Tibial nerve (tissue), 4 donors: Measurements from ENCODE around the gene SMIM17. TPM values are rescaled to one million over a fixed set of nuclear protein-coding genes. Genes with fewer than 3 reads are reported as not detected.
A peak's percentile ranks its signal among the peaks of the same experiment; 100 is the strongest.
"Not testable (repeated sequence)": the region's sequence is repeated elsewhere in the genome, so short reads cannot be mapped to it uniquely, and the experiment has no call there.

Experiments used
- DNase-seq, 2 donors: peaks; one replicate each; pipeline ENCODE4 v3.0.0-alpha.2; 2019; ENCODE audit warnings: low spot score in 2 of 2
- H3K27ac ChIP-seq, 4 donors: fragments of 200-600 bp; sonication (generic) in 3 of 4; one replicate each; pipeline ENCODE4 v1.5.1; 2017 to 2019; ENCODE audit warnings: mild to moderate bottlenecking in 1 of 4
- H3K27me3 ChIP-seq, 2 donors: fragments of 200-600 bp; sonication (generic) in 1 of 2; one replicate each; pipeline versions ENCODE4 v1.5.1 to v1.6.0; 2017 to 2019
- H3K36me3 ChIP-seq, 3 donors: fragments of 200-600 bp; sonication (generic); one replicate each; pipeline ENCODE4 v1.5.1; 2018 to 2019
- H3K4me1 ChIP-seq, 4 donors: fragments of 200-600 bp; sonication (generic) in 3 of 4; one replicate each; pipeline ENCODE4 v1.5.1; 2017 to 2019
- H3K4me3 ChIP-seq, 4 donors: fragments of 200-600 bp; sonication (generic) in 3 of 4; one replicate each; pipeline ENCODE4 v1.5.1; 2017 to 2019; ENCODE audit warnings: mild to moderate bottlenecking in 1 of 4, moderate library complexity in 1 of 4
- H3K9me3 ChIP-seq, 4 donors: fragments of 200-600 bp; sonication (generic) in 3 of 4; one replicate each; pipeline ENCODE4 v1.5.1; 2017 to 2019
- CTCF ChIP-seq, 5 experiments: fragments of 200-600 bp in 3 of 5; fragments of 450-650 bp in 2 of 5; sonication (generic) in 3 of 5; IDR thresholded peaks; one replicate each; pipeline ENCODE4 v1.5.1; 2016 to 2019; ENCODE audit warnings: antibody characterized with exemption in 5 of 5, mild to moderate bottlenecking in 3 of 5, moderate library complexity in 2 of 5
- EP300 ChIP-seq, 2 donors: sonication (generic); formaldehyde crosslinking; IDR thresholded peaks; one replicate each; pipeline ENCODE4 v1.6.1; 2017; ENCODE audit warnings: antibody characterized with exemption in 2 of 2, mild to moderate bottlenecking in 1 of 2
- POLR2A ChIP-seq, 2 donors: fragments of 450-650 bp; IDR thresholded peaks; one replicate each; pipeline ENCODE4 v1.6.1; 2017; ENCODE audit warnings: antibody characterized with exemption in 2 of 2, mild to moderate bottlenecking in 2 of 2, moderate library complexity in 2 of 2
- WGBS, 2 donors: methylation state at CpG; one replicate each; pipeline ENCODE4 v1.1.5; 2018; 5-methylcytosine and 5-hydroxymethylcytosine counted together
- total RNA-seq, 4 donors: library from RNA; depleted of rRNA; stranded (reverse); fragments of >200 nt; gene quantifications; one replicate each; pipeline ENCODE4 v1.1.0, GENCODE V29; 2016

The SMIM17 gene
- total RNA-seq, 4 donors from 2014 or later = 0.60 to 0.84 (median 0.78) TPM; not detected in 1

- H3K27ac ChIP-seq = peak within 1 kb of the TSS in 2 of 4 donors; percentile 52 to 71
- TF ChIP-seq POLR2A (IDR thresholded peaks at IDR 0.05) = no peak
- peak; percentile 18 to 53 (median 38) for TF ChIP-seq CTCF (IDR thresholded peaks at IDR 0.05)
- TF ChIP-seq EP300 (IDR thresholded peaks at IDR 0.05) = peak in 1 of 2 donors; percentile 40
- WGBS, 2 donors = 3 to 4% methylated on average over 12 to 21 of the region's 32 CpGs
- H3K4me3 ChIP-seq = peak within 1 kb of the TSS; percentile 47 to 72 (median 64)
- peaks cover 0 to 11% (median 2%) of the 10 kb centered on the region in 4 donors for H3K4me1 ChIP-seq
- peaks cover 0 to 26% (median 0%) of the 10 kb centered on the region in 4 donors for H3K9me3 ChIP-seq
- H3K27me3 ChIP-seq = no peaks in the 10 kb centered on the region
- peak; percentile 81 to 85 for DNase-seq
- H3K36me3 ChIP-seq = peaks cover 0 to 19% (median 0%) of the 10 kb centered on the region in 3 donors
Observed at GRCh38 chr19:56671613-56671994, 28.6 kb downstream of the SMIM17 start, which contains the start of gene ZNF835. Gene ZNF835 (minus strand): TSS chr19:56671757. CDS start chr19:56665198, 6,559 bp downstream.

GRCh38 chr19:56672610-56673009 is 29.7 kb downstream of the SMIM17 start:
- WGBS, 2 donors = 53 to 55% methylated on average over 2 of the region's 2 CpGs
- Histone ChIP-seq H3K36me3 (peaks cover 0 to 14% (median 0%) of the 10 kb centered on the region in 3 donors), H3K9me3 (peaks cover 0 to 22% (median 0%) of the 10 kb centered on the region in 4 donors), H3K4me1 (peaks cover 0 to 11% (median 2%) of the 10 kb centered on the region in 4 donors)
- peak; percentile 42 to 44 for DNase-seq
- H3K4me3 ChIP-seq, H3K27me3 ChIP-seq, H3K27ac ChIP-seq: not testable (repeated sequence)

- H3K27ac ChIP-seq = no peak overlapping the region
- H3K4me3 ChIP-seq = no peak overlapping the region
- no peaks in the 10 kb centered on the region for H3K36me3 ChIP-seq
- no peaks in the 10 kb centered on the region for H3K4me1 ChIP-seq
- no peak for DNase-seq
- H3K9me3 ChIP-seq = peaks cover 0 to 10% (median 0%) of the 10 kb centered on the region in 4 donors
- H3K27me3 ChIP-seq = no peaks in the 10 kb centered on the region
- WGBS, 2 donors = 79 to 81% methylated on average over 7 to 8 of the region's 8 CpGs
- TF ChIP-seq EP300 (IDR thresholded peaks at IDR 0.05) (no peak), POLR2A (IDR thresholded peaks at IDR 0.05) (no peak), CTCF (IDR thresholded peaks at IDR 0.05) (no peak)
Observed at GRCh38 chr19:56678205-56678604, 35.2 kb downstream of the SMIM17 start.

GRCh38 chr19:56681702-56682101 is 38.7 kb downstream of the SMIM17 start:
- Histone ChIP-seq H3K27me3 (no peaks in the 10 kb centered on the region), H3K9me3 (peaks cover 0 to 10% (median 0%) of the 10 kb centered on the region in 4 donors), H3K36me3 (peaks cover 0 to 10% (median 0%) of the 10 kb centered on the region in 3 donors), H3K27ac (no peak overlapping the region), H3K4me3 (no peak overlapping the region), H3K4me1 (no peaks in the 10 kb centered on the region)
- TF ChIP-seq CTCF (IDR thresholded peaks at IDR 0.05) = no peak
- no peak for TF ChIP-seq POLR2A (IDR thresholded peaks at IDR 0.05)
- no peak for TF ChIP-seq EP300 (IDR thresholded peaks at IDR 0.05)
- DNase-seq = no peak
- WGBS, 2 donors = 59 to 62% methylated on average over 8 of the region's 8 CpGs

- 54 to 55% methylated on average over 7 of the region's 7 CpGs for WGBS, 2 donors
Observed at GRCh38 chr19:56683116-56683515, 40.2 kb downstream of the SMIM17 start.

More at GRCh38 chr19:56683116-56683515, 40.2 kb downstream of the SMIM17 start:
- TF ChIP-seq POLR2A (IDR thresholded peaks at IDR 0.05) (no peak), CTCF (IDR thresholded peaks at IDR 0.05) (no peak), EP300 (IDR thresholded peaks at IDR 0.05) (no peak)
- Histone ChIP-seq H3K27ac (no peak overlapping the region), H3K4me1 (no peaks in the 10 kb centered on the region), H3K27me3 (no peaks in the 10 kb centered on the region), H3K9me3 (peaks cover 0 to 5% (median 0%) of the 10 kb centered on the region in 4 donors), H3K4me3 (no peak overlapping the region), H3K36me3 (peaks cover 0 to 10% (median 0%) of the 10 kb centered on the region in 3 donors)
- no peak for DNase-seq
